ENCODE measurements around the gene LRP2.

- TF ChIP-seq RFX5 (IDR thresholded peaks at IDR 0.05; ENCODE audit: low read depth, low read length): no peak
- TF ChIP-seq BHLHE40 (IDR thresholded peaks at IDR 0.05; ENCODE audit: borderline replicate concordance in 1 of 2, low read depth in 2 of 2, low read length in 1 of 2): no peak
- no peak for TF ChIP-seq YBX1 (IDR thresholded peaks at IDR 0.05)
- no peak for TF ChIP-seq EP300 (IDR thresholded peaks at IDR 0.05; ENCODE audit: borderline replicate concordance in 1 of 2, control insufficient read depth in 1 of 2, low read depth in 2 of 2, low read length in 2 of 2)
- TF ChIP-seq JUND (IDR thresholded peaks at IDR 0.05; ENCODE audit: low read depth, low read length): no peak
- TF ChIP-seq TBL1XR1 (IDR thresholded peaks at IDR 0.05; ENCODE audit: low read depth, low read length): no peak
- no peak for TF ChIP-seq RAD51 (IDR thresholded peaks at IDR 0.05)
- no peak for TF ChIP-seq PRDM15 (CRISPR knock-in tag; IDR thresholded peaks at IDR 0.05)
- TF ChIP-seq ZNF274 (IDR thresholded peaks at IDR 0.05; ENCODE audit: insufficient read depth, insufficient read length): no peak
- TF ChIP-seq FOXK2 (IDR thresholded peaks at IDR 0.05): no peak
- no peak for TF ChIP-seq REST (IDR thresholded peaks at IDR 0.05; ENCODE audit: low read depth, low read length)
- no peak for TF ChIP-seq SMAD1 (IDR thresholded peaks at IDR 0.05; ENCODE audit: low read depth, partially characterized antibody)
- no peak for TF ChIP-seq SP1 (IDR thresholded peaks at IDR 0.05; ENCODE audit: low read depth, low read length)
Measured at GRCh38 chr2:169330555-169331198, 31.7 kb downstream of the LRP2 start.

All from GM12878 (cell line).